Fibroblast of lung (primary cell): ENCODE data around the gene ST6GAL2.

Source experiments
- CTCF ChIP-seq, 2 donors: IDR thresholded peaks in 1 of 2; conservative IDR thresholded peaks in 1 of 2; 1 replicate in 1 of 2; 2 replicates in 1 of 2; pipeline ENCODE4 v1.5.1; 2011 to 2012; ENCODE audit warnings: low read length in 2 of 2, control low read depth in 1 of 2, inconsistent platforms in 1 of 2, low read depth in 1 of 2, mild to moderate bottlenecking in 1 of 2
- EZH2 ChIP-seq: IDR thresholded peaks from 2 replicates; pipeline ENCODE4 v1.5.1; 2012; ENCODE audit warnings: low read length, control low read depth, mild to moderate bottlenecking; ENCODE audit errors: missing control alignments

- TF ChIP-seq CTCF (conservative IDR thresholded peaks at IDR 0.05 in 1 of 2, IDR thresholded peaks at IDR 0.05 in 1 of 2; ENCODE audit: low read depth in 1 of 2, low read length in 2 of 2) (no peak), EZH2 (no peak)
Measured at GRCh38 chr2:106825161-106825560, 60.8 kb downstream of the ST6GAL2 start.
